ENCODE results near the gene PURB.
"Not testable (repeated sequence)": the region's sequence is repeated elsewhere in the genome, so short reads cannot be mapped to it uniquely, and the experiment has no call there.

PURB gene

DNA sequence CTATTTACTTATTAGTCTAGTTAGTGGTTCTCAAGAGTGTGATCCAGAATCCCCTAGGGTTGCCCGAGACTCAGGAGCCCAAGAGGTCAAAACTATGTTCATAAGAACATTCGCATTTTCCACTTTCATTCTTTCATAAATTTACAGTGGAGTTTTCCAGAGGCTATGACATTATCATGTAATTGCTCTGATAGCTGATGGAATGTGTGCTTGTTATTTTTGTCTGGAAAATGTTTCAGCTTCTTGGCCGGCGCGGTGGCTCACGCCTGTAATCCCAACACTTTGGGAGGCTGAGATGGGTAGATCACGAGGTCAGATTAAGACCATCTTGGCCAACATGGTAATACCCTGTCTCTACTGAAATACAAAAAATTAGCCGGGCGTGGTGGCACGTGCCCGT is 10.1 kb downstream of the PURB start:
- H3K4me3 ChIP-seq (replicated peaks; ENCODE audit: low read depth, low read length) = no peak overlapping the region
- H3K27me3 ChIP-seq (replicated peaks; ENCODE audit: control insufficient read depth, insufficient read depth, low read length) = no peaks in the 10 kb centered on the region
- H3K36me3 ChIP-seq (ENCODE audit: control insufficient read depth, insufficient read depth, low read length) = no peaks in the 10 kb centered on the region
- TF ChIP-seq, protein P1, sequence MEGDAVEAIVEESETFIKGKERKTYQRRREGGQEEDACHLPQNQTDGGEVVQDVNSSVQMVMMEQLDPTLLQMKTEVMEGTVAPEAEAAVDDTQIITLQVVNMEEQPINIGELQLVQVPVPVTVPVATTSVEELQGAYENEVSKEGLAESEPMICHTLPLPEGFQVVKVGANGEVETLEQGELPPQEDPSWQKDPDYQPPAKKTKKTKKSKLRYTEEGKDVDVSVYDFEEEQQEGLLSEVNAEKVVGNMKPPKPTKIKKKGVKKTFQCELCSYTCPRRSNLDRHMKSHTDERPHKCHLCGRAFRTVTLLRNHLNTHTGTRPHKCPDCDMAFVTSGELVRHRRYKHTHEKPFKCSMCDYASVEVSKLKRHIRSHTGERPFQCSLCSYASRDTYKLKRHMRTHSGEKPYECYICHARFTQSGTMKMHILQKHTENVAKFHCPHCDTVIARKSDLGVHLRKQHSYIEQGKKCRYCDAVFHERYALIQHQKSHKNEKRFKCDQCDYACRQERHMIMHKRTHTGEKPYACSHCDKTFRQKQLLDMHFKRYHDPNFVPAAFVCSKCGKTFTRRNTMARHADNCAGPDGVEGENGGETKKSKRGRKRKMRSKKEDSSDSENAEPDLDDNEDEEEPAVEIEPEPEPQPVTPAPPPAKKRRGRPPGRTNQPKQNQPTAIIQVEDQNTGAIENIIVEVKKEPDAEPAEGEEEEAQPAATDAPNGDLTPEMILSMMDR (IDR thresholded peaks at IDR 0.05; ENCODE audit: insufficient read depth, low read length, poor library complexity, severe bottlenecking) = no peak
- DNase-seq (ENCODE audit: extremely low read depth, insufficient read length) = no peak

DNA sequence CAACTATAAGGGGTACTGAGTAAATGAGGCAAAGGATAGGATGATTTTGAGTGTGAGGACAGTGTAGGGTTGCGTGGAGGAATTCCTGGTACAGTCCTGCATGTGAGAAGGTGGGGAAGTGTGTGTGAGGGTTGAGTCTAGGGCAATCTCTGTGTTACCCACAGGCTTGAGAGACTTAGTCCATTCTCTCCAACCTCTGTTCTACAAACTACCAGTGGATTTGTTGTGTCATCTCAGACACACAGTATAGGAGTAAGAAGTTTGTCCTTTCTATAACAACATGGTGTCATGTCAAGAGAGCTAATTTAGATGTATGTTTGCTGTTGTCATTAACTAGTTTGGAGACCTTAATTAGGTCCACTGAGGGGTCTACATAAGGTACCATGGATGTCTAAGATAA is 12.5 kb downstream of the PURB start:
- Histone ChIP-seq H3K27me3 (replicated peaks; ENCODE audit: control insufficient read depth, insufficient read depth, low read length) (no peaks in the 10 kb centered on the region), H3K36me3 (ENCODE audit: control insufficient read depth, insufficient read depth, low read length) (no peaks in the 10 kb centered on the region), H3K4me3 (replicated peaks; ENCODE audit: low read depth, low read length) (no peak overlapping the region)
- TF ChIP-seq, protein P1 (IDR thresholded peaks at IDR 0.05; ENCODE audit: insufficient read depth, low read length, poor library complexity, severe bottlenecking) = no peak
- DNase-seq (ENCODE audit: extremely low read depth, insufficient read length) = no peak

DNA sequence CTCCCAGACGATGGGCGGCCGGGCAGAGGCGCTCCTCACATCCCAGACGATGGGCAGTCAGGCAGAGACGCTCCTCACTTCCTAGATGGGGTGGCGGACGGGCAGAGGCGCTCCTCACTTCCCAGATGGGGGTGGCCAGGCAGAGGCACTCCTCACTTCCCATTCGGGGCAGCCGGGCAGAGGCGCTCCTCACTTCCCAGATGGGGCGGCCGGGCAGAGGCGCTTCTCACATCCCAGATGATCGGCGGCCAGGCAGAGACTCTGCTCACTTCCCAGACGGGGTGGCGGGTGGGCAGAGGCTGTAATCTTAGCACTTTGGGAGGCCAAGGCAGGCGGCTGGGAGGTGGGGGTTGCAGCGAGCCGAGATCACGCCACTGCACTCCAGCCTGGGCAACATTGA is 13.4 kb downstream of the PURB start:
- not testable (repeated sequence) for DNase-seq (ENCODE audit: extremely low read depth, insufficient read length); H3K27me3 ChIP-seq (replicated peaks; ENCODE audit: control insufficient read depth, insufficient read depth, low read length); H3K4me3 ChIP-seq (replicated peaks; ENCODE audit: low read depth, low read length); H3K36me3 ChIP-seq (ENCODE audit: control insufficient read depth, insufficient read depth, low read length)

DNA sequence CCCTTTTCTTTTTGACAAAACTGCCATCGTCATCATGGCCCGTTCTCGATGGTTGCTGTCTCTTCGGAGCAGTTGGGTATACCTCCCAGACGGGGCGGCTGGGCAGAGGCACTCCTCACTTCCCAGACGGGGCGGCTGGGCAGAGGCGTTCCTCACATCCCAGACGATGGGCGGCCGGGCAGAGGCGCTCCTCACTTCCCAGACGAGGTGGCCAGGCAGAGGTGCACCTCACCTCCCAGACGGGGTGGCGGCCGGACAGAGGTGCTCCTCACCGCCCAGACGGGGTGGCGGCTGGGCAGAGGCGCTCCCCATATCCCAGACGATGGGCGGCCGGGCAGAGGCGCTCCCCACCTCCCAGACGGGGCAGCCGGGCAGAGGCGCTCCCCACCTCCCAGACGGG is 14.6 kb downstream of the PURB start:
- not testable (repeated sequence) for H3K27me3 ChIP-seq (replicated peaks; ENCODE audit: control insufficient read depth, insufficient read depth, low read length); DNase-seq (ENCODE audit: extremely low read depth, insufficient read length); H3K36me3 ChIP-seq (ENCODE audit: control insufficient read depth, insufficient read depth, low read length); H3K4me3 ChIP-seq (replicated peaks; ENCODE audit: low read depth, low read length)

DNA sequence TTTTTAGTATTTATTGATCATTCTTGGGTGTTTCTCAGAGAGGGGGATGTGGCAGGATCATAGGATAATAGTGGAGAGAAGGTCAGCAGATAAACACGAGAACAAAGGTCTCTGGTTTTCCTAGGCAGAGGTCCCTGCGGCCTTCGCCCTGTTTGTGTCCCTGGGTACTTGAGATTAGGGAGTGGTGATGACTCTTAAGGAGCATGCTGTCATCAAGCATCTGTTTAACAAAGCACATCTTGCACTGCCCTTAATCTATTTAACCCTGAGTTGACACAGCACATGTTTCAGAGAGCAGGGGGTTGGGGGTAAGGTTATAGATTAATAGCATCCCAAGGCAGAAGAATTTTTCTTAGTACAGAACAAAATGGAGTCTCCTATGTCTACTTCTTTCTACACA is 15.0 kb downstream of the PURB start:
- not testable (repeated sequence) for H3K36me3 ChIP-seq (ENCODE audit: control insufficient read depth, insufficient read depth, low read length); H3K27me3 ChIP-seq (replicated peaks; ENCODE audit: control insufficient read depth, insufficient read depth, low read length); DNase-seq (ENCODE audit: extremely low read depth, insufficient read length); H3K4me3 ChIP-seq (replicated peaks; ENCODE audit: low read depth, low read length)

DNA sequence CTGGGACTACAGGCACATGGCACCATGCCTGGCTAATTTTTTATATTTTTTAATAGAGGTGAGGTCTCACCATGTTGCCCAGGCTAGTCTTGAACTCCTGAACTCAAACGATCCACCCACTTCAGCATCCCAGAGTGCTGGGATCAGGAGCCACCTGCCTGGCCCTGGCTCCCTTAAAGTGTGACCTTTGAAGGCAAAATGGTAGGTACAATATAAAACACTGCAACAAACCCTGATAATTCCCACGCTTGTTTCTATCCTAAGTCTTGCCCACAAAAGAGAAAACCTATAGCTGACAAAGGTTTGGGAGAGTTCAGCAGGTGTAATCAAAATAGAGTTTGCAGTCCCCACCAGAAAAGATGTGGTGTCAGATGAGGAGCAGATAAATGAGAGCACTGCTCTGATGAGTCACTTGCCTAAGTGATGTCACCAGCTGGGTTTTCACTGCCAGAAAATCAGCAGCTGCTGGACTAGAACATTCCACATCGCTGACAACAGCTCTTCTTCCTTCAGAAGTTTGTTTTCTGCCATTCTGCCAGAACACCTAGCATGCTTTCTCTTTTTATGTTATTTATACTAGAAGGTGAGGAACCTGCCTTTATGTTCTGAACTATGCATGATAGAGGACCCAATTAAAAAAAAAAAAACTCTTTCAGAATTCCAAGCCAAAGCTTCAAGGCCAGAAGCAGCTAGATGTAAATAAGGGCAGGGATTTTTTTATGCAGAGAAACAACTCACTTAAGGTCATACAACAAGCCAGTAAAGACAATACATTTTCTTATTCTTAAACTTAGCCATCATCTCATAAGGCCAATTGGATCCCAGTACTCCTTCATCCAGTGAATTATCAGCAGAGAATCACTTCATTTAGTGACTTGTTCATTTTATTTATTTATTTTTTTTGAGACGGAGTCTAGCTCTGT is 18.0 kb downstream of the PURB start:
- H3K27me3 ChIP-seq (replicated peaks; ENCODE audit: control insufficient read depth, insufficient read depth, low read length) = no peaks in the 10 kb centered on the region
- TF ChIP-seq, protein P1 (IDR thresholded peaks at IDR 0.05; ENCODE audit: insufficient read depth, low read length, poor library complexity, severe bottlenecking) = no peak
- no peak for DNase-seq (ENCODE audit: extremely low read depth, insufficient read length)

DNA sequence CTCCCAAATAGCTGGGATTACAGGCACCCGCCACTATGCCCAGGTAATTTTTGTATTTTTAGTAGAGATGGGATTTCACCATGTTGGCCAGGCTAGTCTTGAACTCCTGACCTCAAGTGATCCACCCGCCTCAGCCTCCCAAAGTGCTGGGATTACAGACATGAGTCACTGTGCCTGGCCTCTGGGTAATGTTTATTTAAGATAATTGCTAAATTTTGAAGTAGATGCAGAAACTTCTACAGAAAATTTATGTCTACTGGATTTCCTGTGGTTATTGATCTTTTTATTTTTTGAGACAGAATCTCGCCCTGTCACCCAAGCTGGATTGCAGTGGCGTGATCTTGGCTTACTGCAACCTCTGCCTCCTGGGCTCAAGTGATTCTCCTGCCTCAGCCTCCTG is 23.4 kb downstream of the PURB start:
- H3K36me3 ChIP-seq (ENCODE audit: control insufficient read depth, insufficient read depth, low read length); DNase-seq (ENCODE audit: extremely low read depth, insufficient read length); H3K4me3 ChIP-seq (replicated peaks; ENCODE audit: low read depth, low read length); H3K27me3 ChIP-seq (replicated peaks; ENCODE audit: control insufficient read depth, insufficient read depth, low read length): not testable (repeated sequence)

More for the DNA sequence above, 18.0 kb downstream of the PURB start:
- Histone ChIP-seq H3K36me3 (ENCODE audit: control insufficient read depth, insufficient read depth, low read length) (no peaks in the 10 kb centered on the region), H3K4me3 (replicated peaks; ENCODE audit: low read depth, low read length) (no peak overlapping the region)

DNA sequence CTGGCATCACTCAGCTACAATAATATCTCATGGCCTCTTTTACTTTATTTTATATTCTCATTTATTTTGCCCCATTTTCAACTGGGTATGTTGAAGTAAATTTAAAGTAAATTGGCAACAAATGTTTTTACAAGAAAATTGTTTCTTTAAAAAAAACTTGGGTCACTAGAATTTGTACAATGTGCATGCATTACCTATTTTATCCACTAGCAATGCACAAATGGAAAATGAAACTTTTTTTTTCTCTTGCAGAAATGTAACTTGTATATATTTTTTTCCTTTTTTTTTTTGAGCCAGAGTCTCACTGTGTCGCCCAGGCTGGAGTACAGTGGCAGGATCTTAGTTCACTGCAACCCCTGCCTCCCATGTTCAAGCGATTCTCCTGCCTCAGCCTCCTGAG is 27.2 kb downstream of the PURB start:
- Histone ChIP-seq H3K4me3 (replicated peaks; ENCODE audit: low read depth, low read length) (no peak overlapping the region), H3K36me3 (ENCODE audit: control insufficient read depth, insufficient read depth, low read length) (no peaks in the 10 kb centered on the region), H3K27me3 (replicated peaks; ENCODE audit: control insufficient read depth, insufficient read depth, low read length) (no peaks in the 10 kb centered on the region)
- TF ChIP-seq, protein P1 (IDR thresholded peaks at IDR 0.05; ENCODE audit: insufficient read depth, low read length, poor library complexity, severe bottlenecking) = no peak
- peak; percentile 9 for DNase-seq (ENCODE audit: extremely low read depth, insufficient read length)

Data from GM06990 (cell line).